CD4-positive, alpha-beta T cell (primary cell): ENCODE data around the gene AIFM2. TPM values are rescaled to one million over a fixed set of nuclear protein-coding genes. Genes with fewer than 3 reads are reported as not detected.
A peak's percentile ranks its signal among the peaks of the same experiment; 100 is the strongest.

ENCODE experiments used
- ATAC-seq: fragments of 200-7000 bp; cut with Tn5 transposase; one replicate; pipeline ENCODE4 v1.10.0; 2022; ENCODE audit warnings: mild to moderate bottlenecking; ENCODE audit not compliant: poor library complexity
- CTCF ChIA-PET: fragments of 350-600 bp; sonication (Branson Sonifier 250); formaldehyde crosslinking; loops from one replicate; lab custom pipeline; 2021; ENCODE audit warnings: antibody characterized with exemption, inconsistent platforms; lab: Charles Lee
- POLR2A ChIA-PET: fragments of 350-600 bp; sonication (Branson Sonifier 250); formaldehyde crosslinking; loops from one replicate; lab custom pipeline; 2021; ENCODE audit warnings: antibody characterized with exemption, inconsistent platforms; lab: Charles Lee
- DNase-seq, 14 experiments: peaks; one replicate each; pipeline ENCODE4 v3.0.0-alpha.2; 2013 to 2020; ENCODE audit warnings: mixed read lengths in 2 of 14
- H3K27ac ChIP-seq, 2 donors: one replicate each; pipeline versions ENCODE4 v1.5.1 to v1.7.0; 2013; ENCODE audit warnings: low read length in 2 of 2, low read depth in 1 of 2, mild to moderate bottlenecking in 1 of 2
- H3K27me3 ChIP-seq, 2 experiments: 1 replicate in 1 of 2; 2 replicates in 1 of 2; pipeline versions ENCODE4 v1.6.1 to v1.7.0; 2013; ENCODE audit warnings: low read length in 2 of 2, control low read depth in 1 of 2, mild to moderate bottlenecking in 1 of 2, moderate library complexity in 1 of 2; ENCODE audit not compliant: insufficient read depth in 2 of 2, control insufficient read depth in 1 of 2
- H3K36me3 ChIP-seq: one replicate; pipeline ENCODE4 v1.6.1; 2013; ENCODE audit warnings: low read length, control low read depth; ENCODE audit not compliant: insufficient read depth
- H3K4me1 ChIP-seq: one replicate; pipeline ENCODE4 v1.6.1; 2013; ENCODE audit warnings: low read length, control low read depth; ENCODE audit not compliant: insufficient read depth
- H3K4me3 ChIP-seq: one replicate; pipeline ENCODE4 v1.5.1; 2013; ENCODE audit warnings: mild to moderate bottlenecking, low read length, moderate library complexity
- H3K9me3 ChIP-seq, 2 experiments: 1 replicate in 1 of 2; 2 replicates in 1 of 2; pipeline versions ENCODE4 v1.6.1 to v1.7.0; 2013; ENCODE audit warnings: low read length in 2 of 2, mild to moderate bottlenecking in 2 of 2, control low read depth in 1 of 2, moderate library complexity in 1 of 2; ENCODE audit not compliant: control insufficient read depth in 1 of 2, insufficient read depth in 1 of 2
- H3K27ac Mint-ChIP-seq: one replicate; pipeline ENCODE4 v1.8.0; 2020; ENCODE audit warnings: mixed read lengths
- H3K27me3 Mint-ChIP-seq: one replicate; pipeline ENCODE4 v1.8.0; 2021; ENCODE audit warnings: mixed read lengths
- H3K36me3 Mint-ChIP-seq: one replicate; pipeline ENCODE4 v1.8.0; 2021; ENCODE audit warnings: low read depth, mixed read lengths
- H3K4me1 Mint-ChIP-seq: one replicate; pipeline ENCODE4 v1.8.0; 2021; ENCODE audit warnings: low read depth, mixed read lengths
- H3K4me3 Mint-ChIP-seq: one replicate; pipeline ENCODE4 v1.8.0; 2020; ENCODE audit warnings: mild to moderate bottlenecking, mixed read lengths
- H3K9me3 Mint-ChIP-seq: one replicate; pipeline ENCODE4 v1.8.0; 2020; ENCODE audit warnings: mixed read lengths
- CTCF ChIP-seq: fragments of 200-600 bp; IDR thresholded peaks from one replicate; pipeline ENCODE4 v1.8.0; 2022; ENCODE audit warnings: antibody characterized with exemption, mild to moderate bottlenecking
- intact Hi-C, 2 experiments: fragments of 100-400 bp; cut with DNase I in 1 of 2; cut with micrococcal nuclease in 1 of 2; formaldehyde crosslinking; loops; one replicate each; pipeline versions ENCODE4 v1.15.1 to v1.9.0; 2023 to 2025; cut with DNase I, micrococcal nuclease
- total RNA-seq, 174 experiments: library from RNA in 2 of 174; stranded (reverse) in 2 of 174; gene quantifications; one replicate each; pipeline ENCODE4 v1.2.3 and lab custom pipeline; 2021 to 2026

Gene AIFM2
- total RNA-seq, 2 experiments from 2014 or later: 2.3 to 2.5 TPM

DNA sequence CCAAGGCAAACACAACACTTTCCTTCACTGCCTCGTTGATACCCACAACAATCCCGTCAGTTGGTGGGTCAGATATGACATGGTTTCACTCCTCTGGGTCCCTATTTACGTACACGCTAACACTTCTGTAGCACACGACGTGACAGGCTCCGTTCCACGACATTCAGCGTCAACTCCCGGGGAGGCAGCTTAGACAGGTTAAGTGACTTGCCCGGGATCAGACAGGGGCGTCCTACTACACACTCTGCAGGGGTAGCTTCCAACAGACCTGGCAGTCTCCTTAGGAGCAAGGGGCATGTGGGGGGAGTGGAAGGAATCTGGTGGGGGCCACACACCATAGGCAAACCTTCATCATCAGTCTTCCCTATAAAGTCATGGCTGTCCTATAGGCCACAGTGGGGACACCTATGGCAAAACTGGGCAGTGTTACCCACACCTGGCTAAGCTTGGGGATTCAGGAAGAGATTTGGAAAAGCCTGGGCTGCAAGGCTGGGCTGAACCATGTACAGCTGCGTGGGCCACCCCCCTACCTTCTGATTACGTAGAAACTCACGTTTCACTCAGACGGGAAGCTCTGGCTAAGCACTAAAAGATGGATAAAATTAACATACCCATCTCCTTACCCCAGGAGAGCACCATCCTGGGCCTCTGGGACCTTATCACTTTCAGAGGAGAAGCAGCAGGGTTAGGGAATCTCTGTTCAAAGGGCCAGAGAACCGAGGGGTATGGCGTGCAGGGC is 11.9 kb upstream of the AIFM2 start:
- Mint-ChIP-seq H3K4me3 (peak overlapping the region; percentile 88), H3K27me3 (no peaks in the 10 kb centered on the region), H3K9me3 (no peaks in the 10 kb centered on the region), H3K36me3 (peaks cover 21% of the 10 kb centered on the region), H3K27ac (peak overlapping the region; percentile 91), H3K4me1 (peaks cover 42% of the 10 kb centered on the region)
- H3K9me3 ChIP-seq: no peaks in the 10 kb centered on the region
- no peak for TF ChIP-seq CTCF
- H3K4me1 ChIP-seq: peaks cover 32% of the 10 kb centered on the region
- no peak overlapping the region for H3K27ac ChIP-seq
- peaks cover 17% of the 10 kb centered on the region for H3K36me3 ChIP-seq
- DNase-seq (no peak), ATAC-seq (no peak)
- no peaks in the 10 kb centered on the region for H3K27me3 ChIP-seq
- ChIA-PET POLR2A (interaction anchor here (1.1 to 3.5 kb wide), 4 partner anchors 19 to 260 kb away, joined by 3 to 138 read pairs (median 41); partner anchors contain the start of genes EIF4EBP2 and SAR1A), CTCF (interaction anchor here (1.2 to 4.0 kb wide), 5 partner anchors 11 to 235 kb away, joined by 4 to 64 read pairs (median 4); partner anchors contain the start of genes AIFM2 and SAR1A)
- intact Hi-C loops: loop anchor here (2.0 to 10.0 kb wide), 7 partner anchors 28 to 670 kb away; partner anchors contain the start of genes EIF4EBP2 (in 1 of the 2), PPA1 (in 1 of the 2) and SGPL1 (in 1 of the 2)
- peak overlapping the region; percentile 82 for H3K4me3 ChIP-seq

- Histone ChIP-seq H3K4me3 (no peak overlapping the region), H3K27ac (no peak overlapping the region), H3K4me1 (peaks cover 32% of the 10 kb centered on the region), H3K36me3 (peaks cover 13% of the 10 kb centered on the region), H3K27me3 (no peaks in the 10 kb centered on the region), H3K9me3 (no peaks in the 10 kb centered on the region)
- Mint-ChIP-seq H3K9me3 (no peaks in the 10 kb centered on the region), H3K4me3 (no peak overlapping the region), H3K4me1 (peaks cover 42% of the 10 kb centered on the region), H3K27ac (no peak overlapping the region), H3K27me3 (no peaks in the 10 kb centered on the region), H3K36me3 (peaks cover 25% of the 10 kb centered on the region)
- POLR2A ChIA-PET: interaction anchor here (0.6 kb wide), 1 partner anchor 261 kb away, joined by 3 read pairs; the partner anchor contains the start of gene EIF4EBP2
- no peak for ATAC-seq
- CTCF ChIA-PET: no interaction called here
- TF ChIP-seq CTCF: no peak
- no peak for DNase-seq
- intact Hi-C loops: loop anchor here in 1 of 2 experiments (10.0 kb wide), 3 partner anchors 178 to 672 kb away; partner anchors contain the start of gene SGPL1
These were observed 9.9 kb upstream of the AIFM2 start for GRCh38 chr10:70142555-70142954.

- H3K27ac Mint-ChIP-seq: no peak overlapping the region
- DNase-seq: no peak
- no peak for TF ChIP-seq CTCF
- ATAC-seq: no peak
- no peak overlapping the region for H3K27ac ChIP-seq
- H3K36me3 ChIP-seq: peaks cover 13% of the 10 kb centered on the region
- intact Hi-C loops: loop anchor here in 1 of 2 experiments (10.0 kb wide), 3 partner anchors 175 to 675 kb away; partner anchors contain the start of gene SGPL1
- H3K4me3 Mint-ChIP-seq: no peak overlapping the region
- H3K27me3 Mint-ChIP-seq: no peaks in the 10 kb centered on the region
- H3K9me3 Mint-ChIP-seq: no peaks in the 10 kb centered on the region
- H3K36me3 Mint-ChIP-seq: peaks cover 20% of the 10 kb centered on the region
- H3K27me3 ChIP-seq: no peaks in the 10 kb centered on the region
- ChIA-PET CTCF (no interaction called here), POLR2A (no interaction called here)
- H3K4me3 ChIP-seq: no peak overlapping the region
- H3K4me1 Mint-ChIP-seq: peaks cover 33% of the 10 kb centered on the region
- peaks cover 21% of the 10 kb centered on the region for H3K4me1 ChIP-seq
- no peaks in the 10 kb centered on the region for H3K9me3 ChIP-seq
These were observed 7.7 kb upstream of the AIFM2 start for GRCh38 chr10:70140297-70140696.
